Thyroid gland (tissue), 4 donors: Measurements from ENCODE around the gene AGGF1.
A peak's percentile ranks its signal among the peaks of the same experiment; 100 is the strongest.

Source experiments
- POLR2A ChIP-seq, 2 donors: fragments of 450-650 bp; IDR thresholded peaks; one replicate each; pipeline ENCODE4 v1.6.1; 2017; ENCODE audit warnings: antibody characterized with exemption in 2 of 2, mild to moderate bottlenecking in 2 of 2, moderate library complexity in 1 of 2
- TF ChIP-seq, protein P1 (sequence below), 6 experiments: fragments of 200-600 bp in 3 of 6; fragments of 450-650 bp in 3 of 6; sonication (generic) in 3 of 6; IDR thresholded peaks; one replicate each; pipeline ENCODE4 v1.5.1; 2016 to 2019; ENCODE audit warnings: antibody characterized with exemption in 6 of 6, mild to moderate bottlenecking in 2 of 6, inconsistent platforms in 1 of 6, moderate library complexity in 1 of 6

DNA sequence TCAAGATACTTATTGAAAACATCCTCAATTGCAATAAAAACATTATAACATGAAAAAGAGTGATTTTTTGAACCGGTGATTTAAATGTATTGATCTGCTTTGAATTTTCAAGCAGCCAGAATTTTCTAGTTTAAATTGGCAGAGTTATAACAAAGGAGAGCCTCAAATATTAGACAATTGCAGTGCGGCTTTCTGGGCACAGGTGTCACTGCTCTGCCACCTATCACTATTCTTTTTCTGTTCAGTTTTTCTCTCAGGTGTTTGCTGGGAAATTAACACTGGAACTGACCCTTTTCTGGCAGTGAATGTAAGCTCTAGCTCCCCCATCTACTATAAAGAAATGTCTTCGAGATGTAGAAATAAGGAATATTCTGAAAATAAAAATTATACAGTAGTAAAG is 33.8 kb downstream of the AGGF1 start:
- TF ChIP-seq, protein P1, sequence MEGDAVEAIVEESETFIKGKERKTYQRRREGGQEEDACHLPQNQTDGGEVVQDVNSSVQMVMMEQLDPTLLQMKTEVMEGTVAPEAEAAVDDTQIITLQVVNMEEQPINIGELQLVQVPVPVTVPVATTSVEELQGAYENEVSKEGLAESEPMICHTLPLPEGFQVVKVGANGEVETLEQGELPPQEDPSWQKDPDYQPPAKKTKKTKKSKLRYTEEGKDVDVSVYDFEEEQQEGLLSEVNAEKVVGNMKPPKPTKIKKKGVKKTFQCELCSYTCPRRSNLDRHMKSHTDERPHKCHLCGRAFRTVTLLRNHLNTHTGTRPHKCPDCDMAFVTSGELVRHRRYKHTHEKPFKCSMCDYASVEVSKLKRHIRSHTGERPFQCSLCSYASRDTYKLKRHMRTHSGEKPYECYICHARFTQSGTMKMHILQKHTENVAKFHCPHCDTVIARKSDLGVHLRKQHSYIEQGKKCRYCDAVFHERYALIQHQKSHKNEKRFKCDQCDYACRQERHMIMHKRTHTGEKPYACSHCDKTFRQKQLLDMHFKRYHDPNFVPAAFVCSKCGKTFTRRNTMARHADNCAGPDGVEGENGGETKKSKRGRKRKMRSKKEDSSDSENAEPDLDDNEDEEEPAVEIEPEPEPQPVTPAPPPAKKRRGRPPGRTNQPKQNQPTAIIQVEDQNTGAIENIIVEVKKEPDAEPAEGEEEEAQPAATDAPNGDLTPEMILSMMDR (IDR thresholded peaks at IDR 0.05), result peak in 3 of 6 experiments; percentile 43 to 53 (median 45)
- TF ChIP-seq POLR2A (IDR thresholded peaks at IDR 0.05), result no peak
